Measurements from ENCODE around the gene TP53TG5. TPM values are rescaled to one million over a fixed set of nuclear protein-coding genes. Genes with fewer than 3 reads are reported as not detected.

TP53TG5 gene
- total RNA-seq, 2 donors from 2014 or later: 0.51 TPM; not detected in 1

GRCh38 chr20:45406260-45407066 is 28.3 kb upstream of the TP53TG5 start:
- intact Hi-C loops (cut with DNase I): loop anchor here (5.0 kb wide), 1 partner anchor 34 kb away; no protein-coding TSS in a partner anchor
- 1% methylated on average over 61 of the region's 87 CpGs for WGBS
- peak; percentile 63 for DNase-seq (ENCODE audit: low spot score)

GRCh38 chr20:45405571-45406259 is 27.6 kb upstream of the TP53TG5 start:
- no peak for DNase-seq (ENCODE audit: low spot score)
- intact Hi-C loops (cut with DNase I): loop anchor here (5.0 kb wide), 1 partner anchor 33 kb away; no protein-coding TSS in a partner anchor
- no peaks in the 10 kb centered on the region for H3K9me3 ChIP-seq
- 4% methylated on average over 39 of the region's 49 CpGs for WGBS
- peaks cover 6% of the 10 kb centered on the region for H3K4me1 ChIP-seq (replicated peaks)
- H3K27ac ChIP-seq: peak overlapping the region; percentile 82 to 89
- peak overlapping the region; percentile 72 to 87 for H3K4me3 ChIP-seq
- no peaks in the 10 kb centered on the region for H3K36me3 ChIP-seq
- H3K27me3 ChIP-seq (replicated peaks; ENCODE audit: insufficient read depth): no peaks in the 10 kb centered on the region
- TF ChIP-seq POLR2A (IDR thresholded peaks at IDR 0.05) (no peak), POLR2AphosphoS5 (IDR thresholded peaks at IDR 0.05) (no peak), CTCF (IDR thresholded peaks at IDR 0.05) (no peak)

More at GRCh38 chr20:45406260-45407066, 28.3 kb upstream of the TP53TG5 start:
- TF ChIP-seq POLR2A (IDR thresholded peaks at IDR 0.05): peak; percentile 54
- no peak for TF ChIP-seq POLR2AphosphoS5 (IDR thresholded peaks at IDR 0.05)
- peak in 1 of 4 experiments; percentile 8 for TF ChIP-seq CTCF (IDR thresholded peaks at IDR 0.05)
- Histone ChIP-seq H3K36me3 (no peaks in the 10 kb centered on the region), H3K27ac (peak overlapping the region; percentile 82 to 89), H3K27me3 (replicated peaks; ENCODE audit: insufficient read depth) (no peaks in the 10 kb centered on the region), H3K4me1 (replicated peaks) (peaks cover 8% of the 10 kb centered on the region), H3K9me3 (no peaks in the 10 kb centered on the region), H3K4me3 (peak overlapping the region; percentile 72 to 87)

GRCh38 chr20:45404438-45404837 is 26.3 kb upstream of the TP53TG5 start:
- H3K36me3 ChIP-seq: no peaks in the 10 kb centered on the region
- H3K9me3 ChIP-seq: no peaks in the 10 kb centered on the region
- H3K27me3 ChIP-seq (replicated peaks; ENCODE audit: insufficient read depth): no peaks in the 10 kb centered on the region
- no peak overlapping the region for H3K4me3 ChIP-seq
- TF ChIP-seq POLR2A (IDR thresholded peaks at IDR 0.05): no peak
- no peak for TF ChIP-seq POLR2AphosphoS5 (IDR thresholded peaks at IDR 0.05)
- TF ChIP-seq CTCF (IDR thresholded peaks at IDR 0.05): no peak
- H3K4me1 ChIP-seq (replicated peaks): peaks cover 4% of the 10 kb centered on the region
- H3K27ac ChIP-seq: no peak overlapping the region
- DNase-seq (ENCODE audit: low spot score): no peak
- 71% methylated on average over 1 of the region's 1 CpG for WGBS
- intact Hi-C loops (cut with DNase I): loop anchor here (5.0 kb wide), 1 partner anchor 33 kb away; no protein-coding TSS in a partner anchor

- intact Hi-C loops (cut with DNase I): loop anchor here (5.0 kb wide), 1 partner anchor 34 kb away; no protein-coding TSS in a partner anchor
- H3K9me3 ChIP-seq: no peaks in the 10 kb centered on the region
- no peak overlapping the region for H3K27ac ChIP-seq
- H3K36me3 ChIP-seq: no peaks in the 10 kb centered on the region
- no peaks in the 10 kb centered on the region for H3K27me3 ChIP-seq (replicated peaks; ENCODE audit: insufficient read depth)
- no peak overlapping the region for H3K4me3 ChIP-seq
- TF ChIP-seq CTCF (IDR thresholded peaks at IDR 0.05) (no peak), POLR2A (IDR thresholded peaks at IDR 0.05) (no peak), POLR2AphosphoS5 (IDR thresholded peaks at IDR 0.05) (no peak)
- DNase-seq (ENCODE audit: low spot score): no peak
- WGBS: 87% methylated on average over 1 of the region's 1 CpG
- peaks cover 4% of the 10 kb centered on the region for H3K4me1 ChIP-seq (replicated peaks)
These were observed 24.8 kb upstream of the TP53TG5 start for GRCh38 chr20:45402946-45403345.

Measured in prostate gland (tissue), 2 donors.